Astrocyte of the spinal cord (primary cell): ENCODE measurements around the gene PCIF1.

ENCODE experiments used
- DNase-seq: peaks from one replicate; pipeline ENCODE4 v3.0.0; 2011; ENCODE audit warnings: low read depth, low spot score
- H3K4me3 ChIP-seq: 2 replicates; pipeline ENCODE4 v1.5.1; 2011; ENCODE audit warnings: low read depth, mild to moderate bottlenecking, low read length, moderate library complexity
- in situ Hi-C: cut with HindIII; loops from 2 replicates; pipeline ENCODE4 v1.10.0; 2017; ENCODE audit warnings: low sequenced_read_pairs
- TF ChIP-seq, protein P1 (sequence below): IDR thresholded peaks from 2 replicates; pipeline ENCODE4 v1.5.1; 2012; ENCODE audit warnings: low read depth, mild to moderate bottlenecking, low read length, inconsistent platforms

PCIF1 gene

DNA sequence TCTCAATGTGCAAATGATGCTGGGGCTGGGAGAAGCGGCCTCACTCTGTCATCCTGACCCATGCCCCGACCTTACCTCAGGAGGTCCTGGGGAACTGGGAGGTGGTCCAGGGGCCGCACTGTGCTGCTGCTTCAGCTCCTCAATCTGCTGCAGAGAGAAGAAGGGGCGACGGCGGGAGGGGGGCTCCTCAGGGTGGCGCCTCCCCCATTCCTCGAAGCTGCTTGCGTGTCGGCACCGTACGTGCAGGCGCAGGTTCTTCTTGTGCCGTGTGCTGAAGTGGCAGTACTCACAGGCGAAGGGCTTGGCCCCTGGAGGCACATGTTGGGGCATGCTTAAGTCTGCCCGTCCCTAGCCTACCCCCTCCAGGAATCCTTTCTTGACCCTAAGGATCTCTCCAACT lies 24.6 kb downstream of the PCIF1 start:
- no peak overlapping the region for H3K4me3 ChIP-seq
- TF ChIP-seq, protein P1, sequence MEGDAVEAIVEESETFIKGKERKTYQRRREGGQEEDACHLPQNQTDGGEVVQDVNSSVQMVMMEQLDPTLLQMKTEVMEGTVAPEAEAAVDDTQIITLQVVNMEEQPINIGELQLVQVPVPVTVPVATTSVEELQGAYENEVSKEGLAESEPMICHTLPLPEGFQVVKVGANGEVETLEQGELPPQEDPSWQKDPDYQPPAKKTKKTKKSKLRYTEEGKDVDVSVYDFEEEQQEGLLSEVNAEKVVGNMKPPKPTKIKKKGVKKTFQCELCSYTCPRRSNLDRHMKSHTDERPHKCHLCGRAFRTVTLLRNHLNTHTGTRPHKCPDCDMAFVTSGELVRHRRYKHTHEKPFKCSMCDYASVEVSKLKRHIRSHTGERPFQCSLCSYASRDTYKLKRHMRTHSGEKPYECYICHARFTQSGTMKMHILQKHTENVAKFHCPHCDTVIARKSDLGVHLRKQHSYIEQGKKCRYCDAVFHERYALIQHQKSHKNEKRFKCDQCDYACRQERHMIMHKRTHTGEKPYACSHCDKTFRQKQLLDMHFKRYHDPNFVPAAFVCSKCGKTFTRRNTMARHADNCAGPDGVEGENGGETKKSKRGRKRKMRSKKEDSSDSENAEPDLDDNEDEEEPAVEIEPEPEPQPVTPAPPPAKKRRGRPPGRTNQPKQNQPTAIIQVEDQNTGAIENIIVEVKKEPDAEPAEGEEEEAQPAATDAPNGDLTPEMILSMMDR, result no peak
- in situ Hi-C loops, result no loop called here
- no peak for DNase-seq

DNA sequence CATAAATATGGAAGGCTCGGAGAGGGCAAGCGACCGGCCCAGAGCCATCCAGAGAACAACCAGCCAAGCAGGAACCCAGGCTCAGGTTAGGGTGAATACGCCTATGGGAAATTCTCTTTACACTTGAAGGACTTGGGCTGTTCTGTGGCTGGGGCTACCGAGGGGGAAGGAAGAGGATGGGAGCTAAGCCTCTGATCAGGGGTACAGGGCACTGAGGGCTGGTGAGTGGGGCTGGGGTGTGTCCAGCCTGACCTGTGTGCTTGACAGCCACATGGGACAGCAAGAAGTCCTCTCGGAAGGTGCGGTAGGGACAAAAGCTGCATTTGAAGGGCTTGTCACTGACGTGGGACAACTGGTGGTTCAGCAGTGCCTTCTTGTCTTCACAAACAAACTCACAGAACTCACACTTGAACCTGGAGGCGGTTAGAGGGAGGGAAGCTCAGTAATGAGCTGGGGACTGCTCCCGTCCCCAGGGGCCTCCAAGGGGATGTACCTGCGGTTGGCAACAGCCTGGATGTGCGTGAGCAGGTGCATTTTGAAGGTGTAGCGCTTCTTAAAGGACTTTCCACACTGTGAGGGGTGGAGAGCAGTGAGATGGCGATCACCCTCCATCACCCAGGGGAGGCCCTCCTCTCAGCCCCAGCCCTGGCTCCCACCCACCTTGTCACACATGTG lies 25.6 kb downstream of the PCIF1 start:
- TF ChIP-seq, protein P1, result no peak
- DNase-seq, result no peak
- H3K4me3 ChIP-seq, result no peak overlapping the region
- in situ Hi-C loops, result no loop called here

DNA sequence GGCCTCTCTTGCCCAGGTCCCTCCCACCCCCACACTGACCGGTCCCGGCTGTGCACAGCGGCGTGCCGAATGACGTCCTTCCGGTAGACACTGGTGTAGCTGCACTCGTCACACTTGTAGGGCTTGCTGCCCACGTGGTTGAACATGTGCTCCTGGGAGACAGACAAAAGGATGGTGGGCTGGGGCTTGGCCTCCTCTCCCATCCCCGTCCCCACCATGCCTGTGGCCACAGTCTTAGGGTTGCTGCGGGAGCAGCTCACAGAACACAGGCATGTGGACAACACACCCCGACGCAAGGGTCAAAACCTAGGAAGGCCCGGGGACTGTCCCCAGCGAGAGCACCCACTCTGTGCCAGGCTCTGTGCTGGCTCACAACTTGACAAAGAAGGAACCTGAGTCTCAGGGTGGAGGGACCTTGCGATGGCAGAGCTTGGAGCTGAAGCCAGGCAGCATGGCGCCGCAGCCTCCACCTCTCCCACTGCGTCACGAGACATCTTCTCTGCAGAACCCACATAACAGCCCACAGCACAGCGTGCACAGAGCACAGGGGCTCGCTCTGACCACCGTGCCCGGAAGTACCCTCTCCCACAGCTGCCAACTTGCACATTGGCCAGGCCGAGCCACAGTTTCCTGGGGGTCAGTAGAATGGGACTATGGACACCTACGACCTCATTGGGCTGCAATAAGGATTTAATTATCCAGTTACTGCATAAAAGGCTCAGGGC lies 27.7 kb downstream of the PCIF1 start:
- TF ChIP-seq, protein P1, result no peak
- no peak for DNase-seq
- H3K4me3 ChIP-seq, result no peak overlapping the region
- in situ Hi-C loops, result no loop called here

DNA sequence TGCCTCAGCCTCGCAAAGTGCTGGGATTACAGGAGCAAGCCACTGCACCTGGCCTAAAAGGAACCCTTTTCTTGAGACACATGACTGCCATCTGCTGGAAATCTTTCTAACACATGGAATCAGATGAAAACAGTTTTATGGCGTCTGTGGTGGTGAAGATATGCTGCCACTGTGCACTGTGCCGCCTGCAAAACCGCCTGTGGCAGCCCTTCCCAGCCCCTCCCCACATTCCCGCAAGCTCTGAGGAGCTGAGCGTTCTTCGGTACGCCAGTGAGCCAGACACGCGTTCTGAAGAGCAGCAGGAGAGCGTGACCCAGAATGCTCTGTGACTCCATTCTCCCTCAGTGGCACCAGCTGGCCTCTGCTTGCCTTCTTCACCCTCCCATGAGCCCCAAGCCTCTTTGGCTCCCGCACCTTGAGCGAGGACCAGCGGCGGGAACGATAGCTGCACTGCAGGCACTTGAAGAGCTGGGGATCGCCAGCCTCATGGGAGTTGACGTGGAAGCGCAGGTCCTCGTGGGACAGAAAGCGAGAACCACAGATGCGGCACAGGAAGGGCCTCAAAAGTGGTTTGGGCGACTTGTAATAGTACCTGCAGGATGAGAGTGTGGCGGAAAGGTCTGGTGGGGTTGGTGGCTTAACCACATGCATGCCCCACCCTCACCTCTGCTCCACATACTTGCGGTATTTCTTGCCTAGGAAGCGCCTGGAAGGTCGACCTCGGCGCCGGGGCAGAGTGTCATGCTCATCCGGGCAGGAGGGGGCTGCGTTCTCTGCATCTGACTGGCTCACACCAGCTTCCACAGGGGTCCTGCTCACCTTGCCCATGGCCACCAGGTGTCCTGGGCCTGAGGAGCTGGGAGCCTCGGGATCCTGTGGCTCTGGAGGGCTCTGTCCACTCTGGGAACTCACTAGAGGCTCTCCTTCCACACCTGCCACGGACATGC lies 28.8 kb downstream of the PCIF1 start:
- H3K4me3 ChIP-seq, result no peak overlapping the region
- TF ChIP-seq, protein P1, result peak; percentile 26
- in situ Hi-C loops, result no loop called here
- peak; percentile 45 for DNase-seq

DNA sequence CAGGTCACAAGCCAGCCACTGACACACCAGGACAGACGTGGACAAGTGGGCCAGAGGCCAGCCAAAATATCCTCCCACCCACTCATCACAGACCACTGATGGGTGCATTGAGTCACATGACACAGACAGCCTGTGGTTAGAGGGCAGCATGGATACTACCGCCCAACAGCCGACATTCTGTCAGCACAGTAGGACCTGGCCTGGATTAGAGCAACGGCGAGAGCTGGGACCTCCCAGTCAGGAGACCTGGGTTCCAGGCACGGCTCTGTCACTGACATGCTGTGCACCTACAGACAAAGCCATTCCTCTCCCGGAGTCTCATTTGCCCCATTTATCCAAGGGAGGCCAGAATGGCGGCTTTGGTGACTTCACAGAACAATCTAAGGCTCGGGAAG lies 29.5 kb downstream of the PCIF1 start:
- H3K4me3 ChIP-seq, result no peak overlapping the region
- DNase-seq, result no peak
- in situ Hi-C loops, result no loop called here
- TF ChIP-seq, protein P1, result no peak

DNA sequence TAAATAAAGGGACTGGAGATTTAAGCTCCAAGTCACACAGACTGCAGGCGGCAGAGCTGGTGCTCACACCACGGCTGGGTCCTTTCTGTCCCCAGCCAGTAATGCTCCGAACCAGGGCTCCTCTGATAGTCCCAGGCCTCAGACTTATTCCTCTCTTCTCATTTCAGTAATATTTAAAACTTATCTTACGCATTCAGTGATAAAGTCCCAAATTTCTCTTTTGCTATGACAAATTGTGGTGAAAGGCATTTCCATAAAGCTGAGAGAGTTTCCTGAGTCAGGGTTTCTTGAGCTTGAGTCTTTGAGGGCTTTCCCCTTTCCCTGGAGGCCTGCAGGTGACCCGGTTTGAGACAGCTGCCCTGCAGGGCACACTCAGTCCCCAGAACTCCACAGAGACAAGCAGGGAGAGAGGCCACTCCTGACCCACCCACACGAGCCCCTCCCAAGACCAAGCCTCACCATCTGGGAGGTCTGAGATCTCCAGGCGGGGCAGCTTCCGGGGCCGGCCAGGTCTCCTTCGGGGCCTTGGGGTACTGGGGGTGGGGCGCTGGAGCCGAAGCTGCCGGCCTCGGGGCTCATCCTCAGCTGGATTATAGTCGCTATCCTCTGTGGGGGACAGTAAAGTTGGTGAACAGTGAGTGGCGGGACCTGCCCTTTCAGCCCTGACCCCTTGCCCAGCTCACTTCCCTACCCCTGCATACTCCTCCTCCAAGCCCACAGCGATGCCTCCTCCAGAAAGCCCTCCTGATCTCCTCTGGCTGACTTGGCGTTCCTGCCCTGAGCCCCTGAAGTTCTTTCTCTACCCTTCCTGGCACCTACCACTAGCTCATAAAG lies 30.9 kb downstream of the PCIF1 start:
- in situ Hi-C loops, result no loop called here
- no peak for DNase-seq
- TF ChIP-seq, protein P1, result no peak

More for the DNA sequence above, 30.9 kb downstream of the PCIF1 start:
- H3K4me3 ChIP-seq, result no peak overlapping the region
